Astrocyte of the cerebellum (primary cell): ENCODE measurements around the gene MGAT2.

Experiments
- DNase-seq: peaks from one replicate; pipeline ENCODE4 v3.0.0-alpha.2; 2011; ENCODE audit warnings: low read depth
- H3K4me3 ChIP-seq: 2 replicates; pipeline ENCODE4 v1.5.1; 2011; ENCODE audit warnings: mild to moderate bottlenecking, low read depth, low read length, moderate library complexity
- CTCF ChIP-seq: IDR thresholded peaks from 2 replicates; pipeline ENCODE4 v1.5.1; 2012; ENCODE audit warnings: low read length, low read depth, moderate library complexity, mild to moderate bottlenecking; ENCODE audit errors: missing control alignments
- in situ Hi-C: cut with HindIII; loops from 2 replicates; pipeline ENCODE4 v1.10.0; 2017; ENCODE audit warnings: low sequenced_read_pairs

MGAT2 gene

DNA sequence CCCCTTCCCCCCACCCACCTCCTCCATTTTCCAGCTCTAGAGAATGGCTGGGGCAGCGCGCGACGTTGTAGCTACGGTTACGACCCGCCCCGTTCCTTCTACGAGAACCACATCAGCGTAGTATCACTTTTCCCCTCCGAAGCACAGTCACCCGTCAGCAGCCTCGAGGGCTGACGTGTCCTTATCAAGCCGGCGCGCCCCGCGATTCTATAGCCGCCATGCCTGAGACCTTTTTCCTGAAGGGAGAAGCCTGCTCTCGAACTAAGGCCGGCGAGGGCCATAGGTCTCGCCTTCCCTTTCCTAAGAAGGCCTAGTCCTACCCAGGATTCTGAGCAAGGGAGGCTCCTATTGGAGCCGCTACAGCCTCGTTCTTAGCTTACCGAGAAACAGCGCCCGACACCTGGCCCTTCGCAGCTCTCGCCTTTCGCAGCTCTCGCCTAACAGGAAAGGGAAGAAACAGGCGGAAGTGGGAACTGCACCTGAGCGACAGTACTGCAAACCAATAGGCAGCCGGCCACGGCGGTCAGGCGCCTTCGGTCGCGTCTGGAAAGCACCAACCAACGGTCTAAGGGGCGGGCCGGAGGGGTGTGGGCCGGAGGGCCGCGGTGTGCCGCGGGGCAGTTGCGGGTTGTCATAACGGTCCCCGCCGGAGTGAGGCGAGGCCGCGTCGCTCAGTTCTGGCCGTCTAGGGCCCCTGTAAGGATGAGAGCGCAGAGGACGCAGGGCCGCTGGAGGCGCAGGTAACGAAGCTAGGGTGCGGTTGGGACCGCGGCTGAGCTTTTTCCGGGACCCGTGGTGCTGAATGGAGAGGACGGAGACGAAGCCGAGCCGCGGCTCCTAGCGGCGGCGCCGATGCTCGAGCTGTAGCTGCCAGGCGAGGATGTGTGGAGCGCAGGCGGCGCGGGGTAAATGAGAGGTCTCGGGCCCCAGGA, at the start of gene MGAT2, which contains the start of gene RPL36AL:
Gene MGAT2, plus strand, starts transcription at position 618 of the 932 bp plus-strand sequence. CDS start 470 bp downstream, outside the sequence.
Gene RPL36AL, minus strand, starts transcription at position 445 of the 932 bp plus-strand sequence. CDS start 1,522 bp downstream, outside the sequence.
- DNase-seq = peak; percentile 96
- in situ Hi-C loops = no loop called here

DNA sequence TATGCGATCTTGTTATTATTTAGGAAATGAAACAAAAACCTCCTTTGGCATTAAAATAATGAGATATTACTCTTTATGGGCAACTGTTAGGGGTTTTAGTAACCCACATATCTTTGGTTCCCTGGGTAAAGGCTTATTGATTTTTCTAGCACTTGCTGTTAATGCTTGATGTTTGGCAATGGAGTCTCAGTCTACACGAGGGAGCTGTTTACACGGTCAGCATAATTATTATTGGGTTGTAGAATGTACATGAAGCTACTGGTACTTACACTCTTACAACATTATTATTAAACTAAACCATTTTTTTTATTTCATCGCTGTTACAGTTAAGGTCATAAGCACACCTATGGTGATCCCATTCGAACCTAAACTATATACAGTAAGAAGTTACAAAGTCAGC, 46.6 kb upstream of the MGAT2 start:
- in situ Hi-C loops = no loop called here
- no peak for TF ChIP-seq CTCF
- no peak for DNase-seq
- H3K4me3 ChIP-seq = no peak overlapping the region

More for the DNA sequence above, at the start of gene MGAT2, which contains the start of gene RPL36AL:
- peak within 1 kb of the TSS; percentile 80 for H3K4me3 ChIP-seq
- TF ChIP-seq CTCF = peak; percentile 41

DNA sequence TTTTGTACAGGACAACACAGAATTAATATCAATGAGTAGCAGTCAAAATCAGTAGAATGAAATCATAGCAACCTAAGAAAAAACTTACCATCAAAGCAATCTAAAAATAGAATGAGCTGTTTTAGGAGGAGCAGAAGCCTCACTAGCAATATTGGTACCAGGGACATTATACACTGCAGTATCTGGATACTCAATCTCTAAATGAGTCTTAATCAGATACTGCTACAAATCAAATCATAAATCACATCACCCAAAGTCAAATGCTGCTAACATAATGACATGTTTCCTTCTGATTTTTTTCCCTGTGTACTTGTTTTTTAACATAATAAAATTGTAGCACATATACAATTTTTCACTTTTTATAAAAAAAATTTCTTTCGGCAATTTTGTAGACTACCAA, 42.5 kb upstream of the MGAT2 start:
- no peak for DNase-seq
- no peak for TF ChIP-seq CTCF
- in situ Hi-C loops = no loop called here
- H3K4me3 ChIP-seq = no peak overlapping the region

DNA sequence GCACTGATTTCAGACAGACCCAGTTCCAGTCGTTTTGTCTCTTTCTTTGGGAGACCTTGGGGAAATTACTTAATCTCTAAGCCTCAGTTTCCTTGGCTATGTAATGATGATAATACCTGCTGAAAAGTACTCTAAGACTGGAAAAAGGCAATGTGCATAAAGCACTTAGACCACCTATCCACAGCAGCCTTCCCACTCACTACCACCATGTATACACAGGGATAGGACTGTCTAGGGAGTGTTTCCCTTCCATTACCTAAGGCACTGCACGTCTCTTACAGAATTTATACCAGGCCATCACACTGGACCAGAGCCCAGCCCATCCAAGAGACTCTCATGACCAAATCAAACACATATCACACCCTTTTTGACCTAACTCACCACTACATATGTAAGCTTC, 40.8 kb upstream of the MGAT2 start:
- in situ Hi-C loops = no loop called here
- H3K4me3 ChIP-seq = no peak overlapping the region
- no peak for TF ChIP-seq CTCF
- no peak for DNase-seq

DNA sequence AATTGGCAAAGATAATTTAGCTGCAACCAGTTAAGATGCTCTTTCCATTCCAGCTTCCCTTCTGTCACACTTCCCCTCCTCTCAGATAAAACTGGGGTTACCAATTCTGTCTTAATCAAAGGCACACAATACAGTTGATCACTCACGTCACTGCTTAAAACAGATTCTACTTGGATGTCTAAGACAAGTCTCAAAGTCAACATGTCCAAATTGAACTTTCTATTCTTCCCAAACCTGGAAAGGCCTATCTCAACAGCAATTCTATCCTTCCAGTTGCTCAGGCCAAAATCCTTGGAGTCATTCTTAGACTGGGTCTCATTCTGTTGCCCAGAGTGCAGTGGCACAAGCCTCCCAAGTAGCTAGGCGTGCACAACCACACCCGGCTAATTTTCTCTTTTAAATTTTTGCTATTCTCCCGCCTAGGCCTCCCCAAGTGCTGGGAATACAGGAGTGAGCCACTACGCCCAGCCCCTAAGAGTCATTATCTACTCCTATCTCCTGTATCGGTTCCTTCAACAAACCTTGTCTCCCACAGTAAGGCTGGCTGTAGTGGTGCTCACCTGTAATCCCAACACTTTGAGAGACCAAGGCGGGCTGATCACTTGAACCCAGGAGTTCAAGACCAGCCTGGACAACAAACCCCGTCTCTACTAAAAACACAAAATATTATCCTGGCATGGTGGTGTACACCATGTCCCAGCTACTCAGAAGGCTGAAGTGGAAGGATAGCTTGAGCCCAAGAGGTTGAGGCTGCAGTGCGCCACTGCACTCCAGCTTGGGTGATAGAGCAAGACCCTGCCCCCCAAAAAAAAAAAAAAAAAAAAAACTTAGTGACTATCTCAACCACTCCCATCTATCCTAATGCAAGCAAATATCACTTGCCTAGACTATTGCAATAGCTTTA, 39.1 kb upstream of the MGAT2 start:
- TF ChIP-seq CTCF = no peak
- in situ Hi-C loops = no loop called here
- H3K4me3 ChIP-seq = no peak overlapping the region
- DNase-seq = no peak
